Endodermal cell (in vitro differentiated cells): ENCODE data around the gene PPFIA2. TPM values are rescaled to one million over a fixed set of nuclear protein-coding genes. Genes with fewer than 3 reads are reported as not detected.

ENCODE experiments used
- DNase-seq: peaks from one replicate; pipeline ENCODE4 v3.0.0-alpha.2; 2017
- H3K27ac ChIP-seq: 2 replicates; pipeline ENCODE4 v1.5.1; 2013; ENCODE audit warnings: mild to moderate bottlenecking, low read depth, low read length, moderate library complexity
- H3K27me3 ChIP-seq: 2 replicates; pipeline ENCODE4 v1.6.1; 2013; ENCODE audit warnings: mild to moderate bottlenecking, low read length, moderate library complexity; ENCODE audit not compliant: insufficient read depth, control insufficient read depth, poor library complexity, severe bottlenecking
- H3K36me3 ChIP-seq: 2 replicates; pipeline ENCODE4 v1.7.0; 2013; ENCODE audit warnings: mild to moderate bottlenecking, low read length, moderate library complexity; ENCODE audit not compliant: control insufficient read depth, insufficient read depth
- H3K4me1 ChIP-seq: one replicate; pipeline ENCODE4 v1.7.0; 2013; ENCODE audit warnings: low read length; ENCODE audit not compliant: control insufficient read depth, insufficient read depth
- H3K4me3 ChIP-seq: 2 replicates; pipeline ENCODE4 v1.5.1; 2013; ENCODE audit warnings: mild to moderate bottlenecking, low read length, moderate library complexity
- H3K9ac ChIP-seq: 2 replicates; pipeline ENCODE4 v1.6.1; 2013; ENCODE audit warnings: mild to moderate bottlenecking, low read length, moderate library complexity; ENCODE audit not compliant: poor library complexity, severe bottlenecking; ENCODE audit errors: extremely low read depth
- H3K9me3 ChIP-seq: 2 replicates; pipeline ENCODE4 v1.6.1; 2013; ENCODE audit warnings: mild to moderate bottlenecking, low read length, moderate library complexity; ENCODE audit not compliant: control insufficient read depth
- H3K27ac Mint-ChIP-seq: 2 replicates; pipeline ENCODE4 v1.8.0; 2020; ENCODE audit warnings: mixed read lengths
- H3K27me3 Mint-ChIP-seq: 2 replicates; pipeline ENCODE4 v1.8.0; 2021; ENCODE audit warnings: mild to moderate bottlenecking, mixed read lengths; ENCODE audit not compliant: insufficient read depth
- H3K36me3 Mint-ChIP-seq: 2 replicates; pipeline ENCODE4 v1.8.0; 2020; ENCODE audit warnings: low read depth, mixed read lengths
- H3K4me1 Mint-ChIP-seq: 2 replicates; pipeline ENCODE4 v1.8.0; 2020; ENCODE audit warnings: mixed read lengths
- H3K4me3 Mint-ChIP-seq: 2 replicates; pipeline ENCODE4 v1.8.0; 2020; ENCODE audit warnings: mild to moderate bottlenecking, moderate library complexity, mixed read lengths
- H3K9me3 Mint-ChIP-seq: 2 replicates; pipeline ENCODE4 v1.8.0; 2020; ENCODE audit warnings: mild to moderate bottlenecking, mixed read lengths
- CTCF ChIP-seq: fragments of 200-600 bp; sonication (generic); conservative IDR thresholded peaks from 2 replicates; pipeline ENCODE4 v1.5.0; 2021; ENCODE audit warnings: antibody characterized with exemption, mild to moderate bottlenecking
- WGBS, 2 experiments: methylation state at CpG; one replicate each; pipeline versions ENCODE4 v1.1.5 to v1.1.7; 2013; ENCODE audit warnings: missing lambda C conversion rate in 2 of 2, mixed read lengths in 1 of 2; ENCODE audit not compliant: insufficient coverage in 1 of 2, insufficient read length in 1 of 2; 5-methylcytosine and 5-hydroxymethylcytosine counted together
- total RNA-seq, 2 donors: library from RNA; stranded (reverse); fragmentation: NEBNext Ultra II Directional in 1 of 2; extraction: Animal tissue kit (Norgen Biotek cat#: 25700) in 1 of 2; gene quantifications; 2 replicates in 1 of 2; 3 replicates in 1 of 2; pipeline ENCODE4 v1.2.1, GENCODE V29; 2021

Gene PPFIA2
- total RNA-seq, 2 donors from 2014 or later, result 1.2 TPM; not detected in 1

DNA sequence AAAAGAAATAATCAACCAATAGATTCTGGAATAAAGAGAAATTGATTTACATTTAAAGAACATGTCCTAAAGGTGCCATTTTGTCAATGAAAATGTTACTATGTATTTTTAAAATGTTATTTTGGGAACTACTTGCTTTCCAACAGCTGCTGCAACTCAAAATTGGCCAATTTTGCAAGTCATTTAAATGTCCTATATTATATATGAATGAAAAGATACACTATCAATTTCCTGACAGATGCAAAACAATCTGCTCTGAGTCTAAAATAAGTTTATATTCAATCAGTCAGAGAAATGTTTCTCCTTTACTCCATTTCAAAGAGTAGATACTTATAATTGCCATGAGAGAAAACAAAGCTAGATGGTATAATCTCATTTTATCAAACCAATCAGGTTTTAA lies 434.1 kb downstream of the PPFIA2 start:
- Histone ChIP-seq H3K4me1 (no peaks in the 10 kb centered on the region), H3K4me3 (no peak overlapping the region), H3K9ac (no peak overlapping the region), H3K27ac (no peak overlapping the region), H3K36me3 (no peaks in the 10 kb centered on the region), H3K27me3 (peaks cover 24% of the 10 kb centered on the region), H3K9me3 (no peaks in the 10 kb centered on the region)
- no peak for TF ChIP-seq CTCF
- Mint-ChIP-seq H3K27ac (no peak overlapping the region), H3K27me3 (no peaks in the 10 kb centered on the region), H3K4me3 (no peak overlapping the region), H3K9me3 (no peaks in the 10 kb centered on the region), H3K4me1 (no peaks in the 10 kb centered on the region), H3K36me3 (no peaks in the 10 kb centered on the region)
- DNase-seq, result no peak

DNA sequence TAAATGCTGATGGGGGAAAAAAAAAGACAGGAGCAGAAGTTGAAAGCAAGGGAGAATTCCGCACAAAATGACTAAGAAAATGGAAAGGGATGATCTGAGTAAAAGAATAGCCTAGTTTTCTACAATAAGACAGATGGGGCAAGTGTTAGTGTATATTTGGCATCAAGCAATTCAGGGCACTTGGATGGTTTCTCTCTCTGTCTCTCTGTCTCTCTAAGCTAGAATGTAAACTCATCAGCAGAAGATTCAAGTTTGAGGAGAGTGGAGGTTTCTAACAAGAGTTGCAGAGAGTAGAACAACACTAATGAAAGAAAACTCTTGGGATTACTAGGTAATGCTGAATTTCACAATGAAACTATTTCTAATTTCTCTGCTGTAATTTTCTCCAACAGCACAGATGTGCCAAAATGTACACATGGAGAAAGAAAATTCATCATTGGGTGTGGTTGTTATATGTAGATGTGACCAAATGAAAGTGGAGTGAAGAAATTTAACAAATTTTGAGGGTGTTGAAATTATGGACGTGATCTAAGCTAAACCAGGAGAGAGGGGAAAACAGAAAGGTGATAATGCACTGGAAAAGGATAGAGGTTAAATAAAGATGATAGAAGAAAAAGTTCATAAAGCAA lies 444.1 kb downstream of the PPFIA2 start:
- WGBS, 2 experiments, result 90 to 96% methylated on average over 2 of the region's 2 CpGs
- Histone ChIP-seq H3K36me3 (no peaks in the 10 kb centered on the region), H3K4me3 (no peak overlapping the region), H3K27ac (no peak overlapping the region), H3K4me1 (no peaks in the 10 kb centered on the region), H3K27me3 (peaks cover 71% of the 10 kb centered on the region), H3K9ac (no peak overlapping the region), H3K9me3 (no peaks in the 10 kb centered on the region)
- no peak for TF ChIP-seq CTCF
- DNase-seq, result no peak
- no peak overlapping the region for H3K27ac Mint-ChIP-seq
- no peak overlapping the region for H3K4me3 Mint-ChIP-seq
- no peaks in the 10 kb centered on the region for H3K9me3 Mint-ChIP-seq
- H3K27me3 Mint-ChIP-seq, result peaks cover 42% of the 10 kb centered on the region
- H3K36me3 Mint-ChIP-seq, result no peaks in the 10 kb centered on the region
- H3K4me1 Mint-ChIP-seq, result peaks cover 8% of the 10 kb centered on the region

DNA sequence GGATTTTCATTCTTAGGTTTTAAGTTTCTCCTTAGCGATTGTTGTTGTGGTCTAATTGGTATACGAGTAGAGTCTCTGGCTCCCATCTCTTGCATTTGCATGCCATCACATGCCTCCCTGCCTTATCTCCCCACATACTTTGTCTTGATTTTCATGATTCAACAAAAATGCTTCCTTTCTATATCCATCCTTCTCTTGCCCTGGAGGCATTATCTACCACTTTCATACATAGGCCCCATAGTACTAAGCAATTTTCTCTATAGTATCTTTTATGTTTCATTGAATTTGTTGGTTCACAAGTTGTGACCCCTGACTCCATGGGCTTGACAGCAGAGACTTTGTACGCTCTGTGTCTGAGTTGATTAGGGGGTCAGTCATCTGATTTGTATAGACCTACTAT lies 455.2 kb downstream of the PPFIA2 start:
- no peak for TF ChIP-seq CTCF
- H3K4me1 ChIP-seq, result no peaks in the 10 kb centered on the region
- H3K27me3 ChIP-seq, result peaks cover 36% of the 10 kb centered on the region
- DNase-seq, result no peak
- no peaks in the 10 kb centered on the region for H3K9me3 Mint-ChIP-seq
- H3K27ac ChIP-seq, result no peak overlapping the region
- no peaks in the 10 kb centered on the region for H3K36me3 ChIP-seq
- H3K4me3 ChIP-seq, result no peak overlapping the region
- H3K36me3 Mint-ChIP-seq, result no peaks in the 10 kb centered on the region
- H3K9me3 ChIP-seq, result no peaks in the 10 kb centered on the region
- peaks cover 8% of the 10 kb centered on the region for H3K27me3 Mint-ChIP-seq
- 91 to 100% methylated on average over 1 to 3 of the region's 3 CpGs for WGBS, 2 experiments
- H3K27ac Mint-ChIP-seq, result no peak overlapping the region
- no peaks in the 10 kb centered on the region for H3K4me1 Mint-ChIP-seq
- no peak overlapping the region for H3K4me3 Mint-ChIP-seq
- no peak overlapping the region for H3K9ac ChIP-seq
